GM21360 (cell line): ENCODE measurements around the gene MAJIN.
"Not testable (repeated sequence)": the region's sequence is repeated elsewhere in the genome, so short reads cannot be mapped to it uniquely, and the experiment has no call there.

Experiments used
- ATAC-seq: cut with Tn5 transposase; IDR thresholded peaks from one replicate; pipeline ENCODE4 v1.9.1; 2021; ENCODE audit warnings: mild to moderate bottlenecking, moderate library complexity; ENCODE audit not compliant: unreplicated experiment

The MAJIN gene

GRCh38 chr11:64994318-64994717 lies 22.4 kb upstream of the MAJIN start:
- no peak for ATAC-seq

GRCh38 chr11:64990222-64990923 lies 18.5 kb upstream of the MAJIN start:
- no peak for ATAC-seq

GRCh38 chr11:64989416-64989815 lies 17.5 kb upstream of the MAJIN start:
- no peak for ATAC-seq

DNA sequence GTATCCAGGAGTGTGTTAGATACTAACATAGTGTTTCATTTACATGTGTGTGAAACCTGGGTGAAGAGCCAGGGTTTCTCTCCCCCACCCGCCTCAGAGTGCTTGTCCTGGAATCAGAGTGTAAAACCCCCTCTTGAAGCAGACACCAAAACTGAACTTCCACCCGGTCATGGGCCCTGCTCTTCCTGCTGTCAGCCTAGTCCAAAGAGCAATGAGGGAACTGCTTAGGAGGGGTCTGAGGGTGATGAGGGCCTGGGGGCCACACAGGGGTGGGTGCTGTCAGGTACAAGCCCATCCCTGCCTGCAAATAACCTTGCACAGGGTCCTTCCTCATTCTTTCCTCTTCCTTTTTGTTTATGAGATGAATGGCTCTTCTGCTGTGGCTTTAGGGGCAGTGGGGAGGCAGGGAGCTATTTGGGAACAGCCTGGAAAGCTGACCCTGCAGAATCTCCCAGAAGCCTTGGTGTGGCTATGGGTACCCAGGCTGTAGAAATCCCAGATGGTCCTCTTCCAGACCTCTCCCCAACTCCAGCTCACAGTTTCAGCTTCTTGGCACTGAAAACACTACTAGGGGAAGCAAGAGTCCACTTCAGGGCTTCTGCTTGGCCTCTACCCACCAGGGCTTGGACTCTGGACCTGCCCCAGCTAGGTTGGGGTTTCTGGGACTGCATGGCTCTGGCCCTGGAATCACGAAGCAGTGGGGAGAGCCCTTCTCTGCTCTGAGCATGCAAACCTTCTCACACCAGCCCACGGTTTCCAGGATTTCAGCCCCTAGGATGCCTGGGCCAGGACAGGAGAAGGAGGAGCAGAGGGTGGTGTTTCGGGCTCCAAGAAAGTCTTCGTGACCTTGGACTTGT lies 16.3 kb upstream of the MAJIN start:
- no peak for ATAC-seq

- not testable (repeated sequence) for ATAC-seq
Observed at GRCh38 chr11:64983339-64983738, 11.4 kb upstream of the MAJIN start.

DNA sequence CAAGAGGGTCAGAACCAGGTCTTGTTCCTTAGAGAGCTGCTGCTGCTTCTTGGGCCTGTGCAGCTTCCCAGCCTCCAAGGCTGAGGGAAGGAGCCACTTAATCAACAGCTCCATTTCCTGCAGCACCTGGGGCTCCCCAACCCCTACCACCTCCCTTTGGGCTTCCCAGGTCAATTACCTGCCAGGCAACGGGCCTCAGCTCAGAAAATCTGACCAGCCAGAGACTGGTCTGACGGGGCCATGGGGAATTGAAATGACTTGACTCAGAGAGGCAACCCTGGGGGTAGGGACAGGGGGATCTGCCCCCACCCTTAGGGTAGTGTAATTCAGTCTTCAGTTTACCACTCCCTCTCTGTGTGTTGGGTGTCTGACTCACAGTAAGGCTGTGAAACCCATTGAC lies 4.7 kb upstream of the MAJIN start:
- ATAC-seq: no peak

- ATAC-seq: no peak
Observed at GRCh38 chr11:64974124-64974523, 2.2 kb upstream of the MAJIN start.

DNA sequence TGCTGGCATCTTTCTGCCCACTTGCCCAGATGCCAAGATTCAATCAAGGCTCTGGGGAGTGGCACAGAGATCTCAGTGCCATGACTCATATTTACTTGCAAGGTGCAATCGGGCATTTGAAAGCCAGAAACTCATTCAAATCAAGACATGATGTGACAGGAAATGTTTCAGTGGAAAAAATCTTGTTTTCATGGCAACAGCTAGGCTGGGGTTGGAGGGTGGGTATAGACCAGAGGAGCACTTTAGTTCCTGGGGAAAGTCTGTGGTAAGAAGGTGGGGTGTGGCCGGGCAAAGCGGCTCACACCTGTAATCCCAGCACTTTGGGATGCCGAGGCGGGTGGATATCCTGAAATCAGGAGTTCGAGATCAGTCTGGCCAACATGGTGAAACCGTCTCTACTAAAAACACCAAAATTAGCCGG lies 1.2 kb downstream of the MAJIN start:
- ATAC-seq: no peak

GRCh38 chr11:64969209-64969608 lies 2.7 kb downstream of the MAJIN start:
- no peak for ATAC-seq

GRCh38 chr11:64967375-64967774 lies 4.5 kb downstream of the MAJIN start:
- no peak for ATAC-seq

DNA sequence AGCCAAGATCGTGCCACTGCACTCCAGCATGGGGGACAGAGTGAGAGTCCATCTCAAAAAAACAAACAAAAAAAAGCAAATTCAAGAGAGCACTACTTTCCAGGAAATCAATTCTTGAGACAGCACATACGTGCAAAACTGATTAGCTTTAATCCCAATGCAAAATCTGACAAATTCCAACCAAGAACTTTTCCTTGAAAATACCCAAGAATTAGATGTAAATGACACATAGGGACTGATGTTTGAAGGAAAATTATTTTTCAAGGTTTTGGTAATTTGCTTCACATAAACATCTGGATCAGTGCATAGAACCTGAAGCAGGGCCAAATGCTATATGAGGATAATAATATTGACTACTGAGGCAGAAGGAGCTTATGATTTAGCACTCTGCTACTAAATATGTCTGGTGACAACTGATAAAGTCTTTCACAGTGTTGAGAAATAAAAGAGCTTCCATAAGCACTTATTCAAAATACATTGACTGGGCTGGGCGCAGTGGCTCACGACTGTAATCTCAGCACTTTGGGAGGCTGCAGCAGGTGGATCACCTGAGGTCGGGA lies 8.8 kb downstream of the MAJIN start:
- no peak for ATAC-seq

DNA sequence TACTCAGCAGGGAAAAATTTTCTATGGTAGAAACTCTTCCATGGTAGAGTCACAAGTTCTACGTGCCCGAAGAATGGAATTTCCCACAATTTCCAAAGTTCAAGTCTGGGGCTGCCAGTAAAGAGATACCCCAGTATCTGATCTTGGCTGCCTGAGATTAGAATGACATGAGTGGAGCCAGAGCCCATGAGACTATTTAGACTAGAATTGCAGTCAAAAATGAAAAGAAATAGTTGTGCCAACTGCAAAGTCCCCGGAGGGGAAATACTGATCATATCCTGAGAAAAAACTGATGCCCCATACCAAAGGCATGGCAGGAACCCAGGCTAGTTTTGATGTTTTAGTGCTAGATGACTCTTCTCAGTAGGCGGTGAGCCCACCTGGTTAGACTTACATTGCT lies 11.2 kb downstream of the MAJIN start:
- no peak for ATAC-seq

DNA sequence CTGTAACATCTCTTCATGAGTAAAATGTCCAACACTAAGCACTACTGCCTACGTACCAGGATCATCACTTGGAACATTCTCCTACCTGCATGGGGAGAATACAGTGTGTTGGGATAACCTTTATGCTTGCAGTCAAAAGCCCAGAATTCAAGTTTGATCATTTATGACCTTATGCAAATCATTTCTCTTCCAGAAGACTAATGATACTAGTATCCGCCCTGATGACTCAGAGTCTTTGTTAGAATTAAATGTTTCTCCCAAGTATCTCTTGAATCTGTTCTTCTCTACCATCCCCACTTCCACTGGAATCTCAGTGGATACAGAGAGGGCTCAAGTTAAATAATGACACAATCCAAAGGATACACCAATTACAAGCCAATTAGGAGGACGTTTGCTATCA lies 12.4 kb downstream of the MAJIN start:
- ATAC-seq: no peak

GRCh38 chr11:64954201-64954600 lies 17.7 kb downstream of the MAJIN start:
- no peak for ATAC-seq

DNA sequence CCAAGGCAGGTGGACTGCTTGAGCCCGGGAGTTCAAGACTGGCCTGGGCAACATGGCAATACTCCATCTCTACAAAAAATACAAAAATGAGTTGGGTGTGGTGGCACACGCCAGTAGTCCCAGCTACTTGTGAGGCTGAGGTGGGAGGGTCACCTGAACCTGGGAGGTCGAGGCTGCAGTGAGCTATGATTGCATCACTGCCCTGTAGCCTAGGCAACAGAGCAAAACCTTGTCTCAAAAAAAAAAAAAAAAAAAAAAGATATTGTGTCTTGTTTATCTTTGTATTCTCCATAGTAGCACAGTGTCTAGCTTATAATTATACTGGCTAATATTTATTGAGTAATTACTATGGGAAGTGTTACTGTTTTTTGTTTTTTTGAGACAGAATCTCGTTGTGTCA lies 20.4 kb downstream of the MAJIN start:
- ATAC-seq: no peak

DNA sequence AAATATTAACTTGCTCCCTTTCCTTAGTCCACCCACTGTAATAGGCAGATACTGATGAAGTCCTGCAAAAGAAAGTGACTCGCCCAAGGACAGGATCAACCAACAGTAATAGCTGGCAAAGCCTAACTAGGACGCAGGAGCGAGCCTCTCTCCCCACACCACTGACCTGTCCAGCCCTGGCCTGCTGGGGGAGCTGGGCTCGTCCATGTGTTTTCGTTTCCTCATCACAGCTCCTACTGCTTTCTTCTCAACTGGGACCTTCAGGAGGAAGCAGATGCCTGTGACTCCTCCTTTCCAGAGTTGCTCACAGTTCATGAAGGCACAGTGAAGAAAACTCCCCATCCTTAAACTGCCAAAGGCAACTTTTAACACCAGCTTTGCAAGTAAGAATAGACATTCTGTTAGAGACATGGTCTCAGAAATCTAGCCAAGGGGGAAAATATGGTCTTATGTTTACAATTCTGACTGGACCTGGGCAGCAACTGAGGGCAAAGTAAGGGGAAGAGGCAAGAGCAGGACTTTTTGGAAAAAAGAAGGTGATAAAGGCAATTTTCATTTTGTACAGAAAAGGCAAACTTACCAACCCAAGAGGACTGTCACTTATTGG lies 24.6 kb downstream of the MAJIN start:
- ATAC-seq: no peak

DNA sequence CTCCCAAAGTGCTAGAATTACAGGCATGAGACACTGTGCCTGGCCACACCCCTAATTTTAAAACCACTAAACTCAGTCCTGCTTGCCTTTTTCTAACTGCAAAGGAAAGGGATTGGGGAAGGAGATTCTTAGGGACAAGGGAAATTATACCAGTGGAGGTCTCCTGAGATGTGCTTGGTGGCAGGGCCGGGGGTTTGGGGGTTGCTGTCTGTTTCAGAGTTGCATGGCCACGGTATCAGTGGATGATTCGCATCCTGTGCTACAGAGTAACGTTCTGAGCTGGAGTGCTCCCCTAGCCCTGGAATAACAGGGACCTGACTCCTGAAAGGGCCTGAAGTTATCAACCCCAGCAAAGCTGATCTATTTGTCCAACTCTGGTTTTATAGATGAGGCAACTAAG lies 35.4 kb downstream of the MAJIN start:
- ATAC-seq: no peak

DNA sequence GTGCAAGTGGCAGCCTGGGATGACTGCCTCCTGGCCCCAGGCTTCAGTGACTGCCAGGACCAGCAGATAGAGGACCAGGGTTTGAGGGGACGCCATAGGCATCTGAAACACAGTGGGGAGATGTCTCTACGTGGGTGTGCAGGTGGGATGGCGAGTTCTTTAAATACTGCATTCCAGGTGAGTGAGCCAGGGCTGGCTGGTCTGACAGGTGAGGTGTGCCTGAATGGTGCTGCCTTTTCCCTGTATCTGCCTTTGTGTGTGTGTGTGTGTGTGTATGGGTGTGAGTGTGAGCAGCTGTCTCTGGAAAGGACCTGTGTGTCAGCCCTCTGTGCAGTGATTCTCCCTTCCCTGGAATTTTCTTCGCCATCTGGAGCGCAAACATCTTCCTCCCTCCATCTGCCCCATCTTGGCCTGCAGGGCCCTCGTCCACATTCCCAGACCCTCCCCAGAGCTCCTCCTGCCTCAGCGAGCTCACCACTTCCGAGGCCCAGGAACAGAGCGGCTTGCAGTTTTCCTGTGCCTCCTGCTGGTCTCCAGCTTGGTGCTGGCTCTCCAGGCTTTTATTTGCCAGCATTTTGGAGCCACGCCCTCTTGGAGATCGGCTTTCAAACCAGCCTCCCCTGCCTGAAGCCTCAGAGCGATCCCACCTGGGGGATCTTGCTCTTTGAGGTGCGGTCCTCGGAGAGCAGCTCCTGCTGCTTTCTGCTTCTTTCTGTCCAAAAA lies 36.4 kb downstream of the MAJIN start, which contains the start of gene GPHA2:
Gene GPHA2 (minus strand): TSS at position 535 of the 723 bp plus-strand sequence. CDS start 433 bp downstream, at position 102.
- no peak for ATAC-seq

GRCh38 chr11:64934682-64935358 lies 37.1 kb downstream of the MAJIN start:
- no peak for ATAC-seq
